ENCODE measurements around the gene KCNE1. TPM values are rescaled to one million over a fixed set of nuclear protein-coding genes. Genes with fewer than 3 reads are reported as not detected.
A peak's percentile ranks its signal among the peaks of the same experiment; 100 is the strongest.

The KCNE1 gene
- total RNA-seq, 1 experiment from 2014 or later: not detected

GRCh38 chr21:34511181-34511580 is 829 bp downstream of the KCNE1 start:
- intact Hi-C loops (cut with micrococcal nuclease; ENCODE audit: unreplicated experiment): no loop called here
- H3K9me3 ChIP-seq (ENCODE audit: control insufficient read depth, insufficient read depth, low read depth, low read length): no peaks in the 10 kb centered on the region
- ChIA-PET POLR2A (no interaction called here), CTCF (interaction anchor here (1.0 to 1.6 kb wide), 2 partner anchors 72 to 92 kb away, joined by 4 to 9 read pairs; no protein-coding TSS in a partner anchor)
- BruUV-seq (replicated peaks): no TSS peak
- DNase-seq (ENCODE audit: low read depth, low spot score) (no peak), ATAC-seq (no peak)
- no peaks in the 10 kb centered on the region for H3K4me1 ChIP-seq (ENCODE audit: control insufficient read depth, insufficient read depth, low read length)
- no peaks in the 10 kb centered on the region for H3K36me3 ChIP-seq (ENCODE audit: control insufficient read depth, insufficient read depth, low read length)
- no peaks in the 10 kb centered on the region for H3K27me3 ChIP-seq (ENCODE audit: control insufficient read depth, insufficient read depth, low read length)
- no peak overlapping the region for H3K4me3 ChIP-seq (ENCODE audit: low read depth in 2 of 2, low read length in 2 of 2)
- H3K27ac ChIP-seq (ENCODE audit: low read length): no peak overlapping the region
- TF ChIP-seq, protein P1, sequence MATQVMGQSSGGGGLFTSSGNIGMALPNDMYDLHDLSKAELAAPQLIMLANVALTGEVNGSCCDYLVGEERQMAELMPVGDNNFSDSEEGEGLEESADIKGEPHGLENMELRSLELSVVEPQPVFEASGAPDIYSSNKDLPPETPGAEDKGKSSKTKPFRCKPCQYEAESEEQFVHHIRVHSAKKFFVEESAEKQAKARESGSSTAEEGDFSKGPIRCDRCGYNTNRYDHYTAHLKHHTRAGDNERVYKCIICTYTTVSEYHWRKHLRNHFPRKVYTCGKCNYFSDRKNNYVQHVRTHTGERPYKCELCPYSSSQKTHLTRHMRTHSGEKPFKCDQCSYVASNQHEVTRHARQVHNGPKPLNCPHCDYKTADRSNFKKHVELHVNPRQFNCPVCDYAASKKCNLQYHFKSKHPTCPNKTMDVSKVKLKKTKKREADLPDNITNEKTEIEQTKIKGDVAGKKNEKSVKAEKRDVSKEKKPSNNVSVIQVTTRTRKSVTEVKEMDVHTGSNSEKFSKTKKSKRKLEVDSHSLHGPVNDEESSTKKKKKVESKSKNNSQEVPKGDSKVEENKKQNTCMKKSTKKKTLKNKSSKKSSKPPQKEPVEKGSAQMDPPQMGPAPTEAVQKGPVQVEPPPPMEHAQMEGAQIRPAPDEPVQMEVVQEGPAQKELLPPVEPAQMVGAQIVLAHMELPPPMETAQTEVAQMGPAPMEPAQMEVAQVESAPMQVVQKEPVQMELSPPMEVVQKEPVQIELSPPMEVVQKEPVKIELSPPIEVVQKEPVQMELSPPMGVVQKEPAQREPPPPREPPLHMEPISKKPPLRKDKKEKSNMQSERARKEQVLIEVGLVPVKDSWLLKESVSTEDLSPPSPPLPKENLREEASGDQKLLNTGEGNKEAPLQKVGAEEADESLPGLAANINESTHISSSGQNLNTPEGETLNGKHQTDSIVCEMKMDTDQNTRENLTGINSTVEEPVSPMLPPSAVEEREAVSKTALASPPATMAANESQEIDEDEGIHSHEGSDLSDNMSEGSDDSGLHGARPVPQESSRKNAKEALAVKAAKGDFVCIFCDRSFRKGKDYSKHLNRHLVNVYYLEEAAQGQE (IDR thresholded peaks at IDR 0.05; ENCODE audit: insufficient read depth in 1 of 2, low read depth in 2 of 2, low read length in 1 of 2): no peak
- TF ChIP-seq POLR2AphosphoS5 (IDR thresholded peaks at IDR 0.05; ENCODE audit: low read depth, low read length) (no peak), SIN3A (IDR thresholded peaks at IDR 0.05; ENCODE audit: borderline replicate concordance, insufficient read depth, low read depth, low read length) (no peak), TCF7L2 (IDR thresholded peaks at IDR 0.05; ENCODE audit: low read depth, low read length) (no peak)
- TF ChIP-seq, protein P2, sequence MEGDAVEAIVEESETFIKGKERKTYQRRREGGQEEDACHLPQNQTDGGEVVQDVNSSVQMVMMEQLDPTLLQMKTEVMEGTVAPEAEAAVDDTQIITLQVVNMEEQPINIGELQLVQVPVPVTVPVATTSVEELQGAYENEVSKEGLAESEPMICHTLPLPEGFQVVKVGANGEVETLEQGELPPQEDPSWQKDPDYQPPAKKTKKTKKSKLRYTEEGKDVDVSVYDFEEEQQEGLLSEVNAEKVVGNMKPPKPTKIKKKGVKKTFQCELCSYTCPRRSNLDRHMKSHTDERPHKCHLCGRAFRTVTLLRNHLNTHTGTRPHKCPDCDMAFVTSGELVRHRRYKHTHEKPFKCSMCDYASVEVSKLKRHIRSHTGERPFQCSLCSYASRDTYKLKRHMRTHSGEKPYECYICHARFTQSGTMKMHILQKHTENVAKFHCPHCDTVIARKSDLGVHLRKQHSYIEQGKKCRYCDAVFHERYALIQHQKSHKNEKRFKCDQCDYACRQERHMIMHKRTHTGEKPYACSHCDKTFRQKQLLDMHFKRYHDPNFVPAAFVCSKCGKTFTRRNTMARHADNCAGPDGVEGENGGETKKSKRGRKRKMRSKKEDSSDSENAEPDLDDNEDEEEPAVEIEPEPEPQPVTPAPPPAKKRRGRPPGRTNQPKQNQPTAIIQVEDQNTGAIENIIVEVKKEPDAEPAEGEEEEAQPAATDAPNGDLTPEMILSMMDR (IDR thresholded peaks at IDR 0.05): no peak
- in situ Hi-C loops (cut with HindIII; ENCODE audit: low pct_unique_long_range_greater_than_20kb, low sequenced_read_pairs): no loop called here

DNA sequence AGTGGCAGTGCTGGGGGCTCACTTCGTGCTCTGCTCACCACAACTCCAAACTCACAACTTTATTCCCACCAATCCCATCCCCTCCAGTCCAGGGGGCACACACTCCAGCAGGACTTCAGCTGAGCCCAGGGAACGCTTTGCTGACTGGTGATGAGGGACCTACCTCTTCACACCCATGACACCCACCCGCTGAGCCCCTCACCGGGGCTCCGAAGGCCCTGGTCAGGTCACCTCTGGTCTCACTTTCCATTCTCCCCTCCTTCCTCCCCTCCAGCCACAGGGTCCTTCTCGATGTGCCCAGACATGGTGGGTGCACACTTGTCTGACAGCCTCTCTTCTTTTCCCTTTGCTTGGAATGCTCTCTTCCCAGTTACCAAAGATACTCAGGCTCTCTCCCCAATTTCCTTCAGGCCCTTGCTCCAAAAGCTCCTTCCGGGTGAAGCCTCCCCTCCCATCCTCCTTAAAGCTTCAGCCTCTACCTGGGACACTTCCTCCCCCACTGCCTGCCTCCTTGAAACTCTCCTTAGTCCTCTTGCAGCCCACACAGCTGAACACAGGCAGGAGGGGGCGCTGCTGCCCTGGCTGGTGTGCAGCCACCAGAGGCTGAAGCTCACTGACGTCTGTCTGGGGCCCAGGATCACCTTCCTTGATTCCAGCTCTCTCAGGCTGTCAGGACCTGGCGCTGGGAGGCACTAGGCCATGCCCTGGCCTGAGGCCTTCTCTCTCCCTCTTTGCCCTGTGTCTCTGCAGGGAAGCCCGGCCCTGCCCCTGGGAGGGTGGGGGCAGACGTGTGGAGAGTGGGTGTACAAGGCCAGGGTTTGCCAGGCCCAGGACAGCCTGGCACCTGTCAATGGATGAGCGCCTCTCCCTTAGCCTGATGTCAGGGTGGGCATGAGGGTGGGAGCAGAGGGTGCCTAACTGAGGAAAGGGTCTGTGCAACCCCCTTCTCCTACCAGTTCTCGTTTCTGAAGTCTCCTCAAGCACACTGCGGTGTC is 1.6 kb downstream of the KCNE1 start:
- POLR2A ChIA-PET: no interaction called here

More for the DNA sequence above, 1.6 kb downstream of the KCNE1 start:
- H3K4me3 ChIP-seq (ENCODE audit: low read depth in 2 of 2, low read length in 2 of 2): no peak overlapping the region
- no TSS peak for BruUV-seq (replicated peaks)
- H3K9me3 ChIP-seq (ENCODE audit: control insufficient read depth, insufficient read depth, low read depth, low read length): no peaks in the 10 kb centered on the region
- CTCF ChIA-PET: interaction anchor here (1.0 to 1.6 kb wide), 2 partner anchors 73 to 92 kb away, joined by 4 to 9 read pairs; no protein-coding TSS in a partner anchor
- intact Hi-C loops (cut with micrococcal nuclease; ENCODE audit: unreplicated experiment): no loop called here
- no peak overlapping the region for H3K27ac ChIP-seq (ENCODE audit: low read length)
- in situ Hi-C loops (cut with HindIII; ENCODE audit: low pct_unique_long_range_greater_than_20kb, low sequenced_read_pairs): no loop called here
- no peaks in the 10 kb centered on the region for H3K4me1 ChIP-seq (ENCODE audit: control insufficient read depth, insufficient read depth, low read length)
- DNase-seq (ENCODE audit: low read depth, low spot score) (no peak), ATAC-seq (peak; percentile 91)
- TF ChIP-seq, protein P2 (IDR thresholded peaks at IDR 0.05): peak; percentile 73
- no peak for TF ChIP-seq TCF7L2 (IDR thresholded peaks at IDR 0.05; ENCODE audit: low read depth, low read length)
- no peak for TF ChIP-seq SIN3A (IDR thresholded peaks at IDR 0.05; ENCODE audit: borderline replicate concordance, insufficient read depth, low read depth, low read length)
- TF ChIP-seq POLR2AphosphoS5 (IDR thresholded peaks at IDR 0.05; ENCODE audit: low read depth, low read length): no peak
- TF ChIP-seq, protein P1 (IDR thresholded peaks at IDR 0.05; ENCODE audit: insufficient read depth in 1 of 2, low read depth in 2 of 2, low read length in 1 of 2): no peak
- H3K36me3 ChIP-seq (ENCODE audit: control insufficient read depth, insufficient read depth, low read length): no peaks in the 10 kb centered on the region
- H3K27me3 ChIP-seq (ENCODE audit: control insufficient read depth, insufficient read depth, low read length): no peaks in the 10 kb centered on the region

Measured in Panc1 (cell line).